Measurements from ENCODE around the gene TLCD3B.
"Not testable (repeated sequence)": the region's sequence is repeated elsewhere in the genome, so short reads cannot be mapped to it uniquely, and the experiment has no call there.

Gene TLCD3B

DNA sequence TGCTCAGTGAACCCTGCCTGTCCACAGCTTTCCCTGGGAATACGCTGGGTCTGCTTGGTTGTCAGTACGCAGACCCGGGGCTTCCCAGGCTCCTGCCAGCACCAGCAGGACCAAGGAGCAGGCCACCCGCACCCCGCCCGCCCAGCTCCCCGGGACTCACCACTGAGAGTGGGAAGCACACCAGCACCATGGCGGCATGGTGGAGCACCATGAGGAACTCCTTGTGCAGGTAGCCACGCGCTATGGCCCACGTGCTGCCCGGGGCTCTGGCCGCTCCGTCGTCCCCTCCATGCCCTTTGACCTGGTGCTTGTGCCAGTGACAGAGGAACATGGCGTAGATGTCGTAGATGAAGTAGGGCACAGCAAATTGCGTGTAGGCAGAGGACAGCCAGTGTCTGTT, 4.6 kb downstream of the TLCD3B start:
- DNase-seq (ENCODE audit: low read depth, low spot score), result no peak
- Histone ChIP-seq H3K36me3 (ENCODE audit: insufficient read depth, low read length) (no peaks in the 10 kb centered on the region), H3K4me3 (no peak overlapping the region), H3K27ac (no peak overlapping the region), H3K9ac (ENCODE audit: insufficient read length) (no peak overlapping the region), H3K9me3 (ENCODE audit: low read depth, low read length) (no peaks in the 10 kb centered on the region)
- no peak for TF ChIP-seq POLR2AphosphoS5 (IDR thresholded peaks at IDR 0.05; ENCODE audit: borderline replicate concordance, low read depth, low read length)
- no peak for TF ChIP-seq FOXP2 (optimal IDR thresholded peaks at IDR 0.05; ENCODE audit: control extremely low read depth, extremely low read length, insufficient read depth)
- TF ChIP-seq EZH2 (IDR thresholded peaks at IDR 0.05), result no peak

GRCh38 chr16:30025574-30025973, 5.5 kb downstream of the TLCD3B start:
- H3K4me3 ChIP-seq, result no peak overlapping the region
- DNase-seq (ENCODE audit: low read depth, low spot score), result no peak
- no peaks in the 10 kb centered on the region for H3K36me3 ChIP-seq (ENCODE audit: insufficient read depth, low read length)
- no peak overlapping the region for H3K9ac ChIP-seq (ENCODE audit: insufficient read length)
- no peak overlapping the region for H3K27ac ChIP-seq
- no peak for TF ChIP-seq POLR2AphosphoS5 (IDR thresholded peaks at IDR 0.05; ENCODE audit: borderline replicate concordance, low read depth, low read length)
- no peaks in the 10 kb centered on the region for H3K9me3 ChIP-seq (ENCODE audit: low read depth, low read length)

DNA sequence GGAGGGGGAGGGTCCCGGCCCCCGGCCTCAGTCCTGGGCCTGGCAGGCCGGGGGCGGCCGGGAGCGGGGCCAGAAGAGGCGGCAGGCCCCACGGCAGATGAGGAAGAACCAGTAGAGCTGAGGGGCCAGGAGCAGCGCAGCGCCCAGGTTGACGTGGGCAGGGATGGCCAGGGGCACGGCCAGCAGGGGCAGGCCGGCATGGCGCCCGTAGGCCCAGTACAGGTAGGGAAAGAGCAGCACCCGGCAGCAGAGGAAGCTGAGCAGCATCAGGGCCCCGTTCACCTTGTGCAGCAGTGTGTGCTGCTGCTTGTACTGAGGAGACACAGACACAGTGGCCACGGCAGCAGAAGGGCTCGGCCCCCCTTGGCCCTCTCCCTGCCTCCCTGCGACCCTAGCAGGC, 5.9 kb downstream of the TLCD3B start:
- no peaks in the 10 kb centered on the region for H3K9me3 ChIP-seq (ENCODE audit: low read depth, low read length)
- TF ChIP-seq POLR2AphosphoS5 (IDR thresholded peaks at IDR 0.05; ENCODE audit: borderline replicate concordance, low read depth, low read length) (no peak), EZH2 (IDR thresholded peaks at IDR 0.05) (no peak), FOXP2 (optimal IDR thresholded peaks at IDR 0.05; ENCODE audit: control extremely low read depth, extremely low read length, insufficient read depth) (no peak)
- H3K36me3 ChIP-seq (ENCODE audit: insufficient read depth, low read length), result no peaks in the 10 kb centered on the region
- H3K9ac ChIP-seq (ENCODE audit: insufficient read length), result no peak overlapping the region
- H3K4me3 ChIP-seq, result no peak overlapping the region
- H3K27ac ChIP-seq, result no peak overlapping the region
- no peak for DNase-seq (ENCODE audit: low read depth, low spot score)

- Histone ChIP-seq H3K27ac (no peak overlapping the region), H3K36me3 (ENCODE audit: insufficient read depth, low read length) (no peaks in the 10 kb centered on the region)
- TF ChIP-seq EZH2 (IDR thresholded peaks at IDR 0.05), result no peak
Measured at GRCh38 chr16:30024451-30024850, 6.6 kb downstream of the TLCD3B start.

GRCh38 chr16:30023586-30023985, 7.5 kb downstream of the TLCD3B start:
- TF ChIP-seq POLR2AphosphoS5 (IDR thresholded peaks at IDR 0.05; ENCODE audit: borderline replicate concordance, low read depth, low read length) (no peak), FOXP2 (optimal IDR thresholded peaks at IDR 0.05; ENCODE audit: control extremely low read depth, extremely low read length, insufficient read depth) (no peak), EZH2 (IDR thresholded peaks at IDR 0.05) (no peak)
- Histone ChIP-seq H3K27ac (no peak overlapping the region), H3K4me3 (no peak overlapping the region), H3K36me3 (ENCODE audit: insufficient read depth, low read length) (no peaks in the 10 kb centered on the region), H3K9ac (ENCODE audit: insufficient read length) (no peak overlapping the region), H3K9me3 (ENCODE audit: low read depth, low read length) (no peaks in the 10 kb centered on the region)
- DNase-seq (ENCODE audit: low read depth, low spot score), result no peak

More at GRCh38 chr16:30024451-30024850, 6.6 kb downstream of the TLCD3B start:
- Histone ChIP-seq H3K4me3 (no peak overlapping the region), H3K9me3 (ENCODE audit: low read depth, low read length) (no peaks in the 10 kb centered on the region), H3K9ac (ENCODE audit: insufficient read length) (no peak overlapping the region)
- DNase-seq (ENCODE audit: low read depth, low spot score), result no peak

DNA sequence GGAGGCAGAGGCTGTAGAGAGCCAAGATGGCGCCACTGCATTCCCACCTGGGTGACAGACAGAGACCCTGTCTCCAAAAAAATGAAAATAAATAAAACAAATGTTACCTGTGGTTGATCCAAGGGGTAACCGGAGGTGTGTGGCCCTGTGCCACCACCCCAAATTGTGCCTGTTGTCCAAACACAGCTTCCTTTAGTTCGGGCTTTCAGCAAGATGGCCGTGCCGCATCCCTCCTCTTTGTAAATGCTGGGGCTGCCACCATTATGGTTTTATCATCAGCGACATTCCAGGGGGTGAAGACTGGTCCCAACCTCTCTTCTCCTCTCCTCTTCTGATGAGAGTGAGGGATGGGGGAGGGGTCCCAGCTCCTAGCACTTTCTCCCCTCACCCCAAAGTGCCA, 8.2 kb downstream of the TLCD3B start, which contains the start of gene C16orf92:
TSS of gene C16orf92 (plus strand) at position 312 of the 400 bp plus-strand sequence. CDS start 143 bp downstream, outside the sequence.
- no peak for DNase-seq (ENCODE audit: low read depth, low spot score)
- no peak within 1 kb of the TSS for H3K27ac ChIP-seq

GRCh38 chr16:30018731-30019158, 12.3 kb downstream of the TLCD3B start:
- DNase-seq (ENCODE audit: low read depth, low spot score), result no peak

More for the DNA sequence above, 8.2 kb downstream of the TLCD3B start, which contains the start of gene C16orf92:
- H3K9me3 ChIP-seq (ENCODE audit: low read depth, low read length), result no peaks in the 10 kb centered on the region
- no peak for TF ChIP-seq POLR2AphosphoS5 (IDR thresholded peaks at IDR 0.05; ENCODE audit: borderline replicate concordance, low read depth, low read length)
- no peak for TF ChIP-seq FOXP2 (optimal IDR thresholded peaks at IDR 0.05; ENCODE audit: control extremely low read depth, extremely low read length, insufficient read depth)
- H3K4me3 ChIP-seq, result no peak within 1 kb of the TSS
- H3K36me3 ChIP-seq (ENCODE audit: insufficient read depth, low read length), result no peaks in the 10 kb centered on the region
- H3K9ac ChIP-seq (ENCODE audit: insufficient read length), result no peak within 1 kb of the TSS

DNA sequence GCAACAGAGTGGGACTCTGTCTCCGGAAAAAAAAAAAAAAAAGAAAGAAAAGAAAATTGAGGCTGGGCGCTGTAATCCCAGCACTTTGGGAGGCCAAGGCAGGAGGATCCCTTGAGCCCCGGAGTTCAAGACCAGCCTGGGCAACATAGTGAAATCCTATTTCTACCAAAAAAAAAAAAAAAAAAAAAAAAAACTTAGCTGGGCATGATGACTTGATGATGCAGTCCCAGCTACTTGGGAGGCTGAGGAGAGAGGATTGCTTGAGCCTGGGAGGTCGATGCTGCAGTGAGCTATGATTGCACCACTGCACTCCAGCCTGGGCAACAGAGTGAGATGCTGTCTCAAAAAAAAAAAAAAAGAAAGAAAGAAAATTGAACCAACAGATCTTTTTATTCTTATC, 13.1 kb downstream of the TLCD3B start:
- not testable (repeated sequence) for H3K9ac ChIP-seq (ENCODE audit: insufficient read length); H3K9me3 ChIP-seq (ENCODE audit: low read depth, low read length); H3K27ac ChIP-seq; DNase-seq (ENCODE audit: low read depth, low spot score); H3K4me3 ChIP-seq; H3K36me3 ChIP-seq (ENCODE audit: insufficient read depth, low read length)

More at GRCh38 chr16:30018731-30019158, 12.3 kb downstream of the TLCD3B start:
- no peak overlapping the region for H3K9ac ChIP-seq (ENCODE audit: insufficient read length)
- no peak overlapping the region for H3K4me3 ChIP-seq
- no peaks in the 10 kb centered on the region for H3K9me3 ChIP-seq (ENCODE audit: low read depth, low read length)
- H3K27ac ChIP-seq, result no peak overlapping the region
- H3K36me3 ChIP-seq (ENCODE audit: insufficient read depth, low read length), result no peaks in the 10 kb centered on the region
- no peak for TF ChIP-seq FOXP2 (optimal IDR thresholded peaks at IDR 0.05; ENCODE audit: control extremely low read depth, extremely low read length, insufficient read depth)
- TF ChIP-seq EZH2 (IDR thresholded peaks at IDR 0.05), result no peak
- no peak for TF ChIP-seq POLR2AphosphoS5 (IDR thresholded peaks at IDR 0.05; ENCODE audit: borderline replicate concordance, low read depth, low read length)

- no peak overlapping the region for H3K9ac ChIP-seq (ENCODE audit: insufficient read length)
- no peak overlapping the region for H3K27ac ChIP-seq
- no peaks in the 10 kb centered on the region for H3K9me3 ChIP-seq (ENCODE audit: low read depth, low read length)
- TF ChIP-seq EZH2 (IDR thresholded peaks at IDR 0.05) (no peak), FOXP2 (optimal IDR thresholded peaks at IDR 0.05; ENCODE audit: control extremely low read depth, extremely low read length, insufficient read depth) (no peak), POLR2AphosphoS5 (IDR thresholded peaks at IDR 0.05; ENCODE audit: borderline replicate concordance, low read depth, low read length) (no peak)
- DNase-seq (ENCODE audit: low read depth, low spot score), result no peak
- H3K36me3 ChIP-seq (ENCODE audit: insufficient read depth, low read length), result no peaks in the 10 kb centered on the region
- no peak overlapping the region for H3K4me3 ChIP-seq
Measured at GRCh38 chr16:30017277-30017656, 13.8 kb downstream of the TLCD3B start.

All from SK-N-MC (cell line).